B cell (primary cell): Measurements from ENCODE around the gene BABAM2. TPM values are rescaled to one million over a fixed set of nuclear protein-coding genes. Genes with fewer than 3 reads are reported as not detected.

Experiments
- ATAC-seq: fragments of 200-7000 bp; cut with Tn5 transposase; one replicate; pipeline ENCODE4 v1.10.0; 2021; ENCODE audit warnings: low read depth, mild to moderate bottlenecking, moderate number of reproducible peaks, moderate library complexity
- CTCF ChIA-PET: fragments of 350-600 bp; sonication (Branson Sonifier 250); formaldehyde crosslinking; loops from one replicate; lab custom pipeline; 2021; ENCODE audit warnings: antibody characterized with exemption, inconsistent platforms; lab: Charles Lee
- POLR2A ChIA-PET: fragments of 350-600 bp; sonication (Branson Sonifier 250); formaldehyde crosslinking; loops from one replicate; lab custom pipeline; 2021; ENCODE audit warnings: antibody characterized with exemption; lab: Charles Lee
- DNase-seq: peaks from one replicate; pipeline ENCODE4 v3.0.0; 2013
- H2AFZ ChIP-seq: 2 replicates; pipeline ENCODE4 v1.6.1; 2012; ENCODE audit warnings: mild to moderate bottlenecking, low read depth, low read length; ENCODE audit not compliant: insufficient read depth, poor library complexity, severe bottlenecking
- H3K27ac ChIP-seq, 2 donors: 1 replicate in 1 of 2; 2 replicates in 1 of 2; pipeline ENCODE4 v1.5.1; 2012 to 2013; ENCODE audit warnings: low read length in 2 of 2, mild to moderate bottlenecking in 2 of 2, moderate library complexity in 1 of 2
- H3K27me3 ChIP-seq, 4 experiments: fragments of 200-600 bp in 1 of 4; sonication (generic) in 1 of 4; replicated peaks in 1 of 4; 1 replicate in 2 of 4; 2 replicates in 2 of 4; pipeline versions ENCODE4 v1.6.1 to v1.7.0; 2013 to 2016; ENCODE audit warnings: low read length in 3 of 4, mild to moderate bottlenecking in 2 of 4, mixed read lengths in 1 of 4, moderate library complexity in 1 of 4; ENCODE audit not compliant: insufficient read depth in 4 of 4, control insufficient read depth in 3 of 4; ENCODE audit errors: control extremely low read depth in 1 of 4
- H3K36me3 ChIP-seq, 2 experiments: replicated peaks in 1 of 2; 1 replicate in 1 of 2; 2 replicates in 1 of 2; pipeline versions ENCODE4 v1.6.1 to v1.7.1; 2013; ENCODE audit warnings: low read length in 1 of 2; ENCODE audit not compliant: insufficient read depth in 2 of 2, control insufficient read depth in 1 of 2; ENCODE audit errors: control extremely low read depth in 1 of 2, extremely low read depth in 1 of 2
- H3K4me1 ChIP-seq, 2 donors: fragments of 200-600 bp in 1 of 2; sonication (generic) in 1 of 2; 1 replicate in 1 of 2; 2 replicates in 1 of 2; pipeline versions ENCODE4 v1.5.1 to v1.6.1; 2013 to 2017; ENCODE audit warnings: low read length in 2 of 2; ENCODE audit not compliant: control insufficient read depth in 2 of 2, insufficient read depth in 2 of 2
- H3K4me2 ChIP-seq: replicated peaks from 2 replicates; pipeline ENCODE3; 2012; ENCODE audit warnings: mild to moderate bottlenecking, low read depth, low read length; ENCODE audit not compliant: poor library complexity, severe bottlenecking
- H3K4me3 ChIP-seq, 5 experiments: fragments of 200-600 bp in 1 of 5; sonication (generic) in 1 of 5; 1 replicate in 3 of 5; 2 replicates in 2 of 5; pipeline versions ENCODE4 v1.5.1 to v1.7.0; 2011 to 2016; ENCODE audit warnings: low read length in 4 of 5, mild to moderate bottlenecking in 4 of 5, low read depth in 2 of 5, control low read depth in 1 of 5, moderate library complexity in 1 of 5; ENCODE audit not compliant: insufficient read depth in 1 of 5; ENCODE audit errors: control extremely low read depth in 1 of 5, extremely low read depth in 1 of 5
- H3K79me2 ChIP-seq: fragments of 200-600 bp; sonication (generic); one replicate; pipeline ENCODE4 v1.6.0; 2016; ENCODE audit warnings: low read length; ENCODE audit not compliant: control insufficient read depth, insufficient read depth
- H3K9ac ChIP-seq: fragments of 200-600 bp; sonication (generic); 2 replicates; pipeline ENCODE4 v1.6.1; 2017; ENCODE audit warnings: mild to moderate bottlenecking, low read length, moderate library complexity
- H3K9me3 ChIP-seq, 3 donors: one replicate each; pipeline versions ENCODE4 v1.6.1 to v1.7.1; 2013; ENCODE audit warnings: low read length in 2 of 3; ENCODE audit not compliant: control insufficient read depth in 2 of 3, insufficient read depth in 1 of 3; ENCODE audit errors: control extremely low read depth in 1 of 3
- H4K20me1 ChIP-seq: 2 replicates; pipeline ENCODE4 v1.6.0; 2012; ENCODE audit warnings: mild to moderate bottlenecking, low read length; ENCODE audit not compliant: insufficient read depth, control insufficient read depth, poor library complexity, severe bottlenecking
- H3K27ac Mint-ChIP-seq: one replicate; pipeline ENCODE4 v1.8.0; 2021; ENCODE audit warnings: mixed read lengths
- H3K27me3 Mint-ChIP-seq: one replicate; pipeline ENCODE4 v1.8.0; 2021; ENCODE audit warnings: mixed read lengths
- H3K4me1 Mint-ChIP-seq: one replicate; pipeline ENCODE4 v1.8.0; 2021; ENCODE audit warnings: mixed read lengths
- H3K4me3 Mint-ChIP-seq: one replicate; pipeline ENCODE4 v1.8.0; 2021; ENCODE audit warnings: mixed read lengths
- H3K9me3 Mint-ChIP-seq: one replicate; pipeline ENCODE4 v1.8.0; 2022; ENCODE audit warnings: mixed read lengths; ENCODE audit not compliant: insufficient read depth
- CTCF ChIP-seq: fragments of 200-600 bp; IDR thresholded peaks from one replicate; pipeline ENCODE4 v1.8.0; 2022; ENCODE audit warnings: antibody characterized with exemption, mild to moderate bottlenecking
- EZH2 ChIP-seq: IDR thresholded peaks from 2 replicates; pipeline ENCODE4 v1.6.1; 2012; ENCODE audit warnings: borderline replicate concordance, low read depth, mild to moderate bottlenecking, moderate library complexity, low read length; ENCODE audit not compliant: insufficient read depth, poor library complexity, severe bottlenecking
- WGBS: methylation state at CpG from one replicate; pipeline ENCODE4 v1.1.5; 2013; ENCODE audit warnings: missing lambda C conversion rate; ENCODE audit not compliant: insufficient coverage; 5-methylcytosine and 5-hydroxymethylcytosine counted together
- intact Hi-C: fragments of 100-400 bp; cut with micrococcal nuclease; formaldehyde crosslinking; loops from one replicate; pipeline ENCODE4 v1.10.0; 2022
- polyA plus RNA-seq: library from polyadenylated mRNA; depleted of rRNA; stranded (reverse); fragments of >200 nt; gene quantifications from 2 replicates; pipeline ENCODE4 v1.2.3, GENCODE V29; 2012
- total RNA-seq, 2 donors: library from RNA; stranded (reverse); fragments of 120-200 nt in 1 of 2; gene quantifications; 1 replicate in 1 of 2; 2 replicates in 1 of 2; pipeline versions ENCODE4 v1.2.3 to v1.2.4, GENCODE V29; 2013 to 2022

BABAM2 gene
- total and polyA plus RNA-seq, 2 donors (not counting 1 experiment from before 2014, with no cell fraction given), result 22.3 to 69.6 TPM

- Mint-ChIP-seq H3K9me3 (no peaks in the 10 kb centered on the region), H3K27me3 (no peaks in the 10 kb centered on the region), H3K4me1 (no peaks in the 10 kb centered on the region), H3K4me3 (no peak overlapping the region), H3K27ac (no peak overlapping the region)
- intact Hi-C loops, result no loop called here
- Histone ChIP-seq H3K4me2 (no peak overlapping the region), H4K20me1 (no peaks in the 10 kb centered on the region), H3K27me3 (no peaks in the 10 kb centered on the region), H2AFZ (no peak overlapping the region), H3K4me3 (no peak overlapping the region), H3K27ac (no peak overlapping the region), H3K9me3 (no peaks in the 10 kb centered on the region), H3K9ac (no peak overlapping the region), H3K4me1 (no peaks in the 10 kb centered on the region), H3K79me2 (peaks cover 3% of the 10 kb centered on the region), H3K36me3 (peaks cover 0 to 5% of the 10 kb centered on the region in 2 experiments)
- POLR2A ChIA-PET, result no interaction called here
- no peak for TF ChIP-seq EZH2
- CTCF ChIA-PET, result no interaction called here
- DNase-seq (no peak), ATAC-seq (no peak)
- 100% methylated on average over 1 of the region's 2 CpGs for WGBS
These were observed 98.6 kb downstream of the BABAM2 start for GRCh38 chr2:27989149-27989548.

- Mint-ChIP-seq H3K4me3 (no peak overlapping the region), H3K27me3 (no peaks in the 10 kb centered on the region), H3K4me1 (no peaks in the 10 kb centered on the region), H3K27ac (no peak overlapping the region), H3K9me3 (peaks cover 4% of the 10 kb centered on the region)
- Histone ChIP-seq H3K36me3 (peaks cover 0 to 5% of the 10 kb centered on the region in 2 experiments), H3K4me3 (no peak overlapping the region), H3K79me2 (peaks cover 3% of the 10 kb centered on the region), H3K4me2 (no peak overlapping the region), H2AFZ (no peak overlapping the region), H3K27me3 (no peaks in the 10 kb centered on the region), H3K9ac (no peak overlapping the region), H4K20me1 (no peaks in the 10 kb centered on the region), H3K4me1 (no peaks in the 10 kb centered on the region), H3K27ac (no peak overlapping the region), H3K9me3 (peaks cover 0 to 3% (median 0%) of the 10 kb centered on the region in 3 donors)
- ChIA-PET POLR2A (no interaction called here), CTCF (no interaction called here)
- ATAC-seq (no peak), DNase-seq (no peak)
- 100% methylated on average over 2 of the region's 4 CpGs for WGBS
- intact Hi-C loops, result no loop called here
- TF ChIP-seq CTCF, result no peak
- TF ChIP-seq EZH2, result no peak
These were observed 99.6 kb downstream of the BABAM2 start for GRCh38 chr2:27990030-27990590.
